NT2/D1 (cell line): Measurements from ENCODE around the gene DDB1.

Experiments used
- SUZ12 ChIP-seq: IDR thresholded peaks from 2 replicates; pipeline ENCODE4 v1.6.1; 2011; ENCODE audit not compliant: insufficient read length, insufficient read depth; ENCODE audit errors: extremely low read depth
- YY1 ChIP-seq: IDR thresholded peaks from 2 replicates; pipeline ENCODE4 v1.6.1; 2011; ENCODE audit not compliant: insufficient read length, insufficient read depth
- ZNF274 ChIP-seq: IDR thresholded peaks from 2 replicates; pipeline ENCODE4 v1.6.1; 2011; ENCODE audit warnings: mild to moderate bottlenecking, low read depth, low read length

GRCh38 chr11:61364012-61364675 lies 31.2 kb upstream of the DDB1 start:
- TF ChIP-seq YY1 (no peak), ZNF274 (no peak), SUZ12 (no peak)
